HCT116 (cell line): ENCODE data around the gene SPARCL1. TPM values are rescaled to one million over a fixed set of nuclear protein-coding genes. Genes with fewer than 3 reads are reported as not detected.
A peak's percentile ranks its signal among the peaks of the same experiment; 100 is the strongest.
"Not testable (repeated sequence)": the region's sequence is repeated elsewhere in the genome, so short reads cannot be mapped to it uniquely, and the experiment has no call there.

Experiments
- ATAC-seq: fragments of 200-7000 bp; cut with Tn5 transposase; 2 replicates; pipeline ENCODE4 v1.9.1; 2020; ENCODE audit warnings: mild to moderate bottlenecking, moderate library complexity
- BruUV-seq: library from RNA; stranded (reverse); fragments of 400-500 nt; replicated peaks from 2 replicates; lab custom pipeline; 2021; lab: Mats Ljungman, UMichigan
- CTCF ChIA-PET: fragments of 300-600 bp; sonication (Branson Sonifier 250); formaldehyde crosslinking; loops from one replicate; lab custom pipeline; 2021; ENCODE audit warnings: antibody characterized with exemption; lab: Charles Lee
- POLR2A ChIA-PET: fragments of 300-600, 350-600 bp; sonication (Branson Sonifier 250); formaldehyde crosslinking; loops from one replicate; lab custom pipeline; 2021; ENCODE audit warnings: antibody characterized with exemption; lab: Charles Lee
- RAD21 ChIA-PET, 2 experiments: fragments of 300-600 bp; sonication (Branson Sonifier 250); formaldehyde crosslinking; loops; one replicate each; lab custom pipeline; 2023; ENCODE audit warnings: low total read pairs in 2 of 2; ENCODE audit not compliant: uncharacterized antibody in 2 of 2, unreplicated experiment in 2 of 2, low non-redundant PET in 1 of 2; lab: Charles Lee
- DNase-seq: peaks from one replicate; pipeline ENCODE4 v3.0.0-alpha.2; 2010; ENCODE audit warnings: low read depth, low spot score
- H2AFZ ChIP-seq: fragments of 200-600 bp; shearing (Covaris generic), sonication (generic); 2 replicates; pipeline ENCODE4 v1.6.1; 2017; ENCODE audit warnings: low read depth, mixed run types, mixed read lengths, antibody characterized with exemption, low read length; ENCODE audit not compliant: poor library complexity, severe bottlenecking
- H3K27ac ChIP-seq: 2 replicates; pipeline ENCODE4 v1.5.1; 2012; ENCODE audit warnings: low read depth, low read length
- H3K27me3 ChIP-seq: fragments of 200-600 bp; sonication (generic); 2 replicates; pipeline ENCODE4 v1.6.1; 2016; ENCODE audit warnings: mixed run types, low read length, mixed read lengths; ENCODE audit not compliant: insufficient read depth
- H3K36me3 ChIP-seq, 2 experiments: fragments of 200-500 bp in 1 of 2; fragments of 200-600 bp in 1 of 2; sonication (Bioruptor generic) in 1 of 2; sonication (generic) in 1 of 2; 2 replicates each; pipeline versions ENCODE4 v1.5.1 to v1.6.1; 2014 to 2016; ENCODE audit warnings: low read length in 2 of 2, inconsistent platforms in 1 of 2, mixed read lengths in 1 of 2, mixed run types in 1 of 2; ENCODE audit not compliant: insufficient read depth in 2 of 2, control insufficient read depth in 1 of 2
- H3K4me1 ChIP-seq, 2 experiments: fragments of 200-600 bp in 1 of 2; sonication (generic) in 1 of 2; 2 replicates each; pipeline versions ENCODE4 v1.5.1 to v1.6.1; 2012 to 2017; ENCODE audit warnings: low read length in 2 of 2, inconsistent platforms in 1 of 2, mild to moderate bottlenecking in 1 of 2, mixed read lengths in 1 of 2, mixed run types in 1 of 2, moderate library complexity in 1 of 2; ENCODE audit not compliant: insufficient read depth in 2 of 2, control insufficient read depth in 1 of 2
- H3K4me2 ChIP-seq: fragments of 200-600 bp; sonication (generic); 2 replicates; pipeline ENCODE4 v1.6.1; 2017; ENCODE audit warnings: mixed run types, low read length, mixed read lengths
- H3K4me3 ChIP-seq, 2 experiments: fragments of 200-600 bp in 1 of 2; sonication (generic) in 1 of 2; replicated peaks in 1 of 2; 2 replicates each; pipeline ENCODE4 v1.5.1; 2011 to 2016; ENCODE audit warnings: low read length in 2 of 2, control low read depth in 1 of 2, low read depth in 1 of 2, mild to moderate bottlenecking in 1 of 2, mixed read lengths in 1 of 2, mixed run types in 1 of 2
- H3K79me2 ChIP-seq: fragments of 200-600 bp; sonication (generic); 2 replicates; pipeline ENCODE4 v1.6.1; 2017; ENCODE audit warnings: mild to moderate bottlenecking, mixed run types, low read length, moderate library complexity, mixed read lengths; ENCODE audit not compliant: insufficient read depth
- H3K9ac ChIP-seq: fragments of 200-600 bp; sonication (generic); 2 replicates; pipeline ENCODE4 v1.6.1; 2016; ENCODE audit warnings: low read length, mixed read lengths
- H3K9me2 ChIP-seq: fragments of 200-600 bp; sonication (generic), shearing (Covaris generic); 2 replicates; pipeline ENCODE4 v1.6.1; 2017; ENCODE audit warnings: mixed run types, mild to moderate bottlenecking, moderate library complexity; ENCODE audit not compliant: insufficient read depth
- H3K9me3 ChIP-seq, 2 experiments: fragments of 200-500 bp in 1 of 2; fragments of 200-600 bp in 1 of 2; sonication (Bioruptor generic) in 1 of 2; sonication (generic) in 1 of 2; 2 replicates each; pipeline ENCODE4 v1.6.1; 2014 to 2017; ENCODE audit warnings: low read length in 2 of 2, mixed read lengths in 2 of 2, inconsistent platforms in 1 of 2, low read depth in 1 of 2, mild to moderate bottlenecking in 1 of 2, mixed run types in 1 of 2, moderate library complexity in 1 of 2; ENCODE audit not compliant: control insufficient read depth in 1 of 2, insufficient read depth in 1 of 2
- H4K20me1 ChIP-seq: fragments of 200-600 bp; sonication (generic), shearing (Covaris generic); 2 replicates; pipeline ENCODE4 v1.6.1; 2017; ENCODE audit warnings: mixed run types, mild to moderate bottlenecking, moderate library complexity; ENCODE audit not compliant: insufficient read depth
- FOSL1 ChIP-seq: IDR thresholded peaks from 2 replicates; pipeline ENCODE4 v1.6.1; 2012; ENCODE audit warnings: low read depth
- POLR2AphosphoS5 ChIP-seq: IDR thresholded peaks from 2 replicates; pipeline ENCODE4 v1.6.1; 2011; ENCODE audit warnings: mild to moderate bottlenecking, low read depth, low read length, moderate library complexity
- REST ChIP-seq: IDR thresholded peaks from 2 replicates; pipeline ENCODE4 v1.6.1; 2012; ENCODE audit warnings: low read depth
- SIN3A ChIP-seq: IDR thresholded peaks from 2 replicates; pipeline ENCODE4 v1.6.1; 2012; ENCODE audit warnings: low read depth
- intact Hi-C: fragments of 100-400 bp; cut with micrococcal nuclease; formaldehyde crosslinking; loops from 2 replicates; pipeline ENCODE4 v1.10.0; 2022
- total RNA-seq: library from RNA; stranded (reverse); gene quantifications from one replicate; pipeline ENCODE4 v1.2.1, GENCODE V29; 2021; ENCODE audit not compliant: unreplicated experiment
- TF ChIP-seq, protein P1 (sequence below), 3 experiments: fragments of 200-600 bp in 1 of 3; sonication (generic) in 1 of 3; IDR thresholded peaks in 2 of 3; conservative IDR thresholded peaks in 1 of 3; 2 replicates each; pipeline ENCODE4 v1.5.1; 2012 to 2017; ENCODE audit warnings: low read depth in 2 of 3, low read length in 2 of 3, antibody characterized with exemption in 1 of 3, borderline replicate concordance in 1 of 3, control low read depth in 1 of 3, mild to moderate bottlenecking in 1 of 3, mixed read lengths in 1 of 3, mixed run types in 1 of 3, moderate library complexity in 1 of 3; ENCODE audit not compliant: insufficient read depth in 1 of 3

Gene SPARCL1
- total RNA-seq, 1 experiment from 2014 or later: 0.96 TPM

GRCh38 chr4:87458913-87459312, 70.3 kb downstream of the SPARCL1 start (continued):
- TF ChIP-seq POLR2AphosphoS5: no peak
- no peak for TF ChIP-seq FOSL1

DNA sequence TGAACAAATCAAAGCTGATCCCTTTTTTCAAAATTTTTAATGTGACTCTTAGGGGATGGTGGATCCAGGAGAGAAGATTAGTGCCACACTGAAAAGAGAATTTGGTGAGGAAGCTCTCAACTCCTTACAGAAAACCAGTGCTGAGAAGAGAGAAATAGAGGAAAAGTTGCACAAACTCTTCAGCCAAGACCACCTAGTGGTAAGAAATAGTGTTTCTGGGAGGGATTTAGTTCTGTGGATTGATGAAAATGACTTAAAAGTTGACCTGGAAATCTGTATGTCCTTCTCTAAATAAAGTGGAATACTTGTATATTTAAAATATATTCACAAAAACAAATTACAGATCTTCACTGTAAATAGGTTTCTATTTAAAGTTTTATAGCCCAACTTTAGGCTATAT, 77.6 kb downstream of the SPARCL1 start:
- ATAC-seq (no peak), DNase-seq (no peak)
- no peaks in the 10 kb centered on the region for H3K9me2 ChIP-seq
- H3K27ac ChIP-seq: no peak overlapping the region
- H3K79me2 ChIP-seq: no peaks in the 10 kb centered on the region
- TF ChIP-seq REST: no peak
- TF ChIP-seq SIN3A: no peak
- TF ChIP-seq, protein P1, sequence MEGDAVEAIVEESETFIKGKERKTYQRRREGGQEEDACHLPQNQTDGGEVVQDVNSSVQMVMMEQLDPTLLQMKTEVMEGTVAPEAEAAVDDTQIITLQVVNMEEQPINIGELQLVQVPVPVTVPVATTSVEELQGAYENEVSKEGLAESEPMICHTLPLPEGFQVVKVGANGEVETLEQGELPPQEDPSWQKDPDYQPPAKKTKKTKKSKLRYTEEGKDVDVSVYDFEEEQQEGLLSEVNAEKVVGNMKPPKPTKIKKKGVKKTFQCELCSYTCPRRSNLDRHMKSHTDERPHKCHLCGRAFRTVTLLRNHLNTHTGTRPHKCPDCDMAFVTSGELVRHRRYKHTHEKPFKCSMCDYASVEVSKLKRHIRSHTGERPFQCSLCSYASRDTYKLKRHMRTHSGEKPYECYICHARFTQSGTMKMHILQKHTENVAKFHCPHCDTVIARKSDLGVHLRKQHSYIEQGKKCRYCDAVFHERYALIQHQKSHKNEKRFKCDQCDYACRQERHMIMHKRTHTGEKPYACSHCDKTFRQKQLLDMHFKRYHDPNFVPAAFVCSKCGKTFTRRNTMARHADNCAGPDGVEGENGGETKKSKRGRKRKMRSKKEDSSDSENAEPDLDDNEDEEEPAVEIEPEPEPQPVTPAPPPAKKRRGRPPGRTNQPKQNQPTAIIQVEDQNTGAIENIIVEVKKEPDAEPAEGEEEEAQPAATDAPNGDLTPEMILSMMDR (IDR thresholded peaks at IDR 0.05 in 2 of 3, conservative IDR thresholded peaks at IDR 0.05 in 1 of 3; ENCODE audit: borderline replicate concordance in 1 of 3, insufficient read depth in 1 of 3, low read depth in 2 of 3, low read length in 2 of 3): peak in 2 of 3 experiments; percentile 23 to 41; a peak in 3 of 6 replicates
- TF ChIP-seq, all 23 proteins: peak for 1
- no TSS peak for BruUV-seq
- RAD21 ChIA-PET: no interaction called here
- H4K20me1 ChIP-seq: 0 out of 2 replicates have a peak, but pooled peaks cover 3% of the 10 kb centered on the region
- no peak overlapping the region for H3K4me2 ChIP-seq
- no peak overlapping the region for H3K4me3 ChIP-seq
- H2AFZ ChIP-seq: no peak overlapping the region
- H3K9ac ChIP-seq: no peak overlapping the region
- intact Hi-C loops: no loop called here
- H3K27me3 ChIP-seq: no peaks in the 10 kb centered on the region
- no peaks in the 10 kb centered on the region for H3K9me3 ChIP-seq
- H3K36me3 ChIP-seq: peaks cover 0 to 3% of the 10 kb centered on the region in 2 experiments; a peak in 1 of 4 replicates
- CTCF ChIA-PET: interaction anchor here (0.7 kb wide), 1 partner anchor 76 kb away, joined by 3 read pairs; no protein-coding TSS in a partner anchor
- H3K4me1 ChIP-seq: no peaks in the 10 kb centered on the region
- POLR2A ChIA-PET: no interaction called here

DNA sequence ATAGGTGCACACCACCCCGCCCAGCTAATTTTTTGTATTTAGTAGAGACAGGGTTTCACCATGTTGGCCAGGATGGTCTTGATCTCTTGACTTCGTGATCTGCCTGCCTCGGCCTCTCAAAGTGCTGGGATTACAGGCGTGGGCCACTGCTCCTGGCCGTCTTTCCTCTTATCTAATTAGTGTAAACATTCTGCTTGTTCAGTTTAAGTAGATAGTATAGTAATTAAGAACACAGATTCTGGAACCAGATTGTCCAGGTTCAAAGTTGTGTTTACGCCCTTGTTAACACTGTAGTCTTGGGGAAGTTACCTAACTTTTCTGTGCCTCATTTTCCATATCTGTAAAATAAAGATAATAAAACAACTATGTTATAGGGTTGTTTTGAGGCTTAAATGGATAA, 82.8 kb downstream of the SPARCL1 start:
- H3K79me2 ChIP-seq, H4K20me1 ChIP-seq, H2AFZ ChIP-seq, H3K9me3 ChIP-seq, BruUV-seq, POLR2A ChIA-PET, H3K4me1 ChIP-seq, H3K4me3 ChIP-seq, RAD21 ChIA-PET, intact Hi-C loops, H3K27ac ChIP-seq, DNase-seq, H3K9ac ChIP-seq, ATAC-seq, H3K4me2 ChIP-seq, H3K9me2 ChIP-seq, CTCF ChIA-PET, H3K27me3 ChIP-seq: not testable (repeated sequence)
- peaks cover 8 to 13% of the 10 kb centered on the region in 2 experiments; a peak in 3 of 4 replicates for H3K36me3 ChIP-seq
